Endothelial cell (in vitro differentiated cells): ENCODE data around the gene NLGN1. TPM values are rescaled to one million over a fixed set of nuclear protein-coding genes. Genes with fewer than 3 reads are reported as not detected.

ENCODE experiments used
- DNase-seq: peaks from one replicate; pipeline ENCODE4 v3.0.0; 2021; ENCODE audit warnings: low spot score
- H3K27ac Mint-ChIP-seq: one replicate; pipeline ENCODE4 v1.8.0; 2021; ENCODE audit warnings: mixed read lengths, inconsistent platforms; ENCODE audit not compliant: unreplicated experiment
- H3K27me3 Mint-ChIP-seq: one replicate; pipeline ENCODE4 v1.8.0; 2021; ENCODE audit warnings: mild to moderate bottlenecking, moderate library complexity, mixed read lengths, inconsistent platforms; ENCODE audit not compliant: unreplicated experiment
- H3K36me3 Mint-ChIP-seq: one replicate; pipeline ENCODE4 v1.8.0; 2021; ENCODE audit warnings: mild to moderate bottlenecking, low read depth, mixed read lengths, inconsistent platforms; ENCODE audit not compliant: unreplicated experiment
- H3K4me1 Mint-ChIP-seq: one replicate; pipeline ENCODE4 v1.8.0; 2021; ENCODE audit warnings: mild to moderate bottlenecking, mixed read lengths, inconsistent platforms; ENCODE audit not compliant: unreplicated experiment
- H3K4me3 Mint-ChIP-seq: one replicate; pipeline ENCODE4 v1.8.0; 2021; ENCODE audit warnings: mild to moderate bottlenecking, mixed read lengths, inconsistent platforms; ENCODE audit not compliant: unreplicated experiment
- H3K9me3 Mint-ChIP-seq: one replicate; pipeline ENCODE4 v1.8.0; 2021; ENCODE audit warnings: mixed read lengths, inconsistent platforms; ENCODE audit not compliant: unreplicated experiment
- total RNA-seq: library from RNA; stranded (reverse); fragmentation: NEBNext Ultra II Directional; extraction: Animal tissue kit (Norgen Biotek cat#: 25700); gene quantifications from one replicate; pipeline ENCODE4 v1.2.1, GENCODE V29; 2021; ENCODE audit not compliant: unreplicated experiment
- TF ChIP-seq, protein P1 (sequence below): fragments of 200-600 bp; sonication (generic); IDR thresholded peaks from one replicate; pipeline ENCODE4 v1.5.0; 2021; ENCODE audit warnings: antibody characterized with exemption; ENCODE audit not compliant: unreplicated experiment

Gene NLGN1
- total RNA-seq, 1 donor from 2014 or later: 27.6 TPM

DNA sequence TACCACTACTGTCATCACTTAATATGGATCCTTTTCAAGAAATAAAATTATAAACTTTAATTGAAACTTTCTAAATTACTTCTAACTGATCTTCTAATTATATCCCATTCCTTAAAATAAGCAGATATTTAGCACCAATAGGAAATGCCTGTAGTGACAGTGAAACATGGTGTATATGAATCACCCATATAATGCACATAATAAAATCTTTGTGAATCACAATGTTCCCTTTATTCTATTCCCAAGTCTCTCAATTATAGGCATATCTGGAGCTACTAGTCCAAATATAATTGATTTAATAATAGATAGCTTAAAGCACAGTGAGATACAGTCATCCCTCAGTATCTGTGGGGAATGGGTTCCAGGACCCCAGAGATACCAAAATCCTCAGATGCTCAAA is 490.3 kb downstream of the NLGN1 start:
- TF ChIP-seq, protein P1, sequence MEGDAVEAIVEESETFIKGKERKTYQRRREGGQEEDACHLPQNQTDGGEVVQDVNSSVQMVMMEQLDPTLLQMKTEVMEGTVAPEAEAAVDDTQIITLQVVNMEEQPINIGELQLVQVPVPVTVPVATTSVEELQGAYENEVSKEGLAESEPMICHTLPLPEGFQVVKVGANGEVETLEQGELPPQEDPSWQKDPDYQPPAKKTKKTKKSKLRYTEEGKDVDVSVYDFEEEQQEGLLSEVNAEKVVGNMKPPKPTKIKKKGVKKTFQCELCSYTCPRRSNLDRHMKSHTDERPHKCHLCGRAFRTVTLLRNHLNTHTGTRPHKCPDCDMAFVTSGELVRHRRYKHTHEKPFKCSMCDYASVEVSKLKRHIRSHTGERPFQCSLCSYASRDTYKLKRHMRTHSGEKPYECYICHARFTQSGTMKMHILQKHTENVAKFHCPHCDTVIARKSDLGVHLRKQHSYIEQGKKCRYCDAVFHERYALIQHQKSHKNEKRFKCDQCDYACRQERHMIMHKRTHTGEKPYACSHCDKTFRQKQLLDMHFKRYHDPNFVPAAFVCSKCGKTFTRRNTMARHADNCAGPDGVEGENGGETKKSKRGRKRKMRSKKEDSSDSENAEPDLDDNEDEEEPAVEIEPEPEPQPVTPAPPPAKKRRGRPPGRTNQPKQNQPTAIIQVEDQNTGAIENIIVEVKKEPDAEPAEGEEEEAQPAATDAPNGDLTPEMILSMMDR: no peak
- H3K4me1 Mint-ChIP-seq: no peaks in the 10 kb centered on the region
- DNase-seq: no peak
- no peaks in the 10 kb centered on the region for H3K27me3 Mint-ChIP-seq
- no peaks in the 10 kb centered on the region for H3K9me3 Mint-ChIP-seq
- H3K36me3 Mint-ChIP-seq: no peaks in the 10 kb centered on the region
- H3K27ac Mint-ChIP-seq: no peak overlapping the region
- H3K4me3 Mint-ChIP-seq: no peak overlapping the region

DNA sequence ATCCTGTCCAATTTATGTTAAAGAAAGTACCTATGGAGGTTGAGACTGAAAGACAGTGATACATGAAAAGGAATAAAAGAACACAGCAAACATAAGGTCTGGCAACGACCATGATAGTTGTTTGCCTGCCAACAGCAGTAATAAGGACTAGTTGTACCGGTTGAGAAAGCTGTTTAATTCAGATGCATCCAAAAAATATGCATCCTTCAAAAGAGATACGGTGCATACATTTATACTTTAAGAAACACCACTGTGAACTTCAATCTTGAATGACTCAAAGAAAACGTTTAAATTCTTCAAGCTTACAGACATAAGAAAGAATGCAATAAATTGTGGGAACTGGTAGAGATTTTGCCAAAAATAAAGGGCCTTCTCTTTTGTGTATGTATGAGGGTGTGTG is 492.1 kb downstream of the NLGN1 start:
- H3K36me3 Mint-ChIP-seq: no peaks in the 10 kb centered on the region
- no peaks in the 10 kb centered on the region for H3K9me3 Mint-ChIP-seq
- DNase-seq: no peak
- no peaks in the 10 kb centered on the region for H3K4me1 Mint-ChIP-seq
- H3K27me3 Mint-ChIP-seq: no peaks in the 10 kb centered on the region
- no peak overlapping the region for H3K27ac Mint-ChIP-seq
- H3K4me3 Mint-ChIP-seq: no peak overlapping the region
- TF ChIP-seq, protein P1: no peak

DNA sequence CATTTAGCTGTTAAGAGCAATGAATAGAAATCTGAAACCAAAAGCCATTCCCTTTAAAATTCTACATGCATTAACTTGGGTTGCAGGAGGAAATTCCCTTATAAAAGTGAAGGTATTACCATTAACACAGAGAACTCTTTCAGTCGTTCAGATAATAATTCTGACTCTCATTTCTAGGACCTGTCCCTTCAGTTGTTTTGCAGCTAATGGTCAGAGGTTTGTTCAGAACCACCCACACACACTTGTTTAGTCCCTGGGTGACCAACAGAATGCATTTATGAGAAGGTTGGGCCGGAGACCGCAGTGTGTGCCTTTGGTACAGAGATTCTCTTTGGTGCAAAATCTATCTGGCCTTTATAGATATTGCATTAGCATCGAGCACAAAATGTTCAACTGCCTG is 492.5 kb downstream of the NLGN1 start:
- no peak for DNase-seq
- Mint-ChIP-seq H3K4me1 (no peaks in the 10 kb centered on the region), H3K36me3 (no peaks in the 10 kb centered on the region), H3K4me3 (no peak overlapping the region), H3K27ac (no peak overlapping the region), H3K27me3 (no peaks in the 10 kb centered on the region), H3K9me3 (no peaks in the 10 kb centered on the region)
- TF ChIP-seq, protein P1: no peak

DNA sequence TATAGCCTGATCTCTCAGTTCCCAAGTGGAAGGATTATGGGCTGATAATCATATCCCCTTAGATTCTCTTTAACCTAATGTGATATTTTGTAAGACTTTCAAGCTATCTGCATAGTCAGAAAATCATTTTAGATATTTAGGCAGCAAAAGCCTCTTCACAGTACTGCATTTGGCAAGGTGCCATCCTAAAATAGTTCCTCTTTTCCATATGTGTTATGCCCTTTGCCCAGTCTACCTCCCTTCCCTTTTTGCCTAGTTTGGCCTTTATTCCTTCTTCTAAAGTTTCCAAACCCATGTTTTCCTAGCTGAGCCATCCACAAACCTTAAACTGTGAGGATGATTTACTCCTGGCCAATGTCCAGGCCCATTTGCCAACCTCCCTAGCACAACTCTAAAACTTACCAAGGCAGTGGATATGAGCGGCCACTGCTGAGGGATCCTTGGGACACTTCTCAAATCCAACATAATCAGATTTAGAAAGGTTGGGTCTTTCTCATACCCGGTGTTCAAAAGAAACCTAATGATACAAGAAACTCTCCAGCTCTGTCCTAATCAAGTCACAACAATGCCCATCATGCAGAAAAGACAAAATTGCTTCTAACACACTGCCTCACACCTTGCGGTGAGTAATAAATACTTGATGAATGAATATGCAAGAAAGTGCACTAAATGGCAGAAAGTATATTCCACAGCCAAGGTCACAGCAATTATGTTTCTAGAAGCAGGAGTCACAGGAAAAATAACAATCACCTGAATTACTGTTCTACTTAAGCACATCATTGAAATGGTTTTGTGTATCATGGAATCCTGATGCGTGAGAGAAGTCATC is 493.9 kb downstream of the NLGN1 start:
- TF ChIP-seq, protein P1: no peak
- Mint-ChIP-seq H3K36me3 (no peaks in the 10 kb centered on the region), H3K9me3 (no peaks in the 10 kb centered on the region), H3K27ac (no peak overlapping the region), H3K27me3 (no peaks in the 10 kb centered on the region), H3K4me1 (no peaks in the 10 kb centered on the region), H3K4me3 (no peak overlapping the region)
- no peak for DNase-seq

DNA sequence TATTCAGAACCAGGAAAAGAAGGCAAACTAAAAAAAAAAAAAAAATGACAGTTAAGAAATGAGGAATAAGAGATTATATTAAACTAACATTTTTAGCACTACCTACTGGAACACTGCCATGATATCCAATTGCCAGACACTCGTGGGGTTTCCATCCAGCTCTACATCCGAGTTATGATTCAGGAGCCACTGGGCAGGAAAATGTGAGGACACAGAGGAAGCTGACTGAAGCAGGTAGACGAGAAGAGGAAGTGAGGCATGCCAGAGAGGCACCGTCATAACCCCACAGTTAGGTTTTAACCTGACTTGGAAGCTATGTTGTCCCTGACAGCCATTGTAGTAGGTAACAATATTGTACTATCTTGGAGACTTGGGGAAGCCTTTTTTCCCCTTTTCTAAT is 495.0 kb downstream of the NLGN1 start:
- H3K27ac Mint-ChIP-seq: no peak overlapping the region

More for the DNA sequence above, 495.0 kb downstream of the NLGN1 start:
- no peak for DNase-seq
- no peaks in the 10 kb centered on the region for H3K36me3 Mint-ChIP-seq
- H3K4me1 Mint-ChIP-seq: no peaks in the 10 kb centered on the region
- no peaks in the 10 kb centered on the region for H3K27me3 Mint-ChIP-seq
- no peaks in the 10 kb centered on the region for H3K9me3 Mint-ChIP-seq
- H3K4me3 Mint-ChIP-seq: no peak overlapping the region
- TF ChIP-seq, protein P1: no peak
